Neural cell (in vitro differentiated cells): ENCODE measurements around the gene CDK17. TPM values are rescaled to one million over a fixed set of nuclear protein-coding genes. Genes with fewer than 3 reads are reported as not detected.

Source experiments
- H2AFZ ChIP-seq: fragments of 200-600, 300-800 bp; sonication (generic), shearing (Covaris generic); 2 replicates; pipeline ENCODE4 v1.6.0; 2014; ENCODE audit warnings: low read depth, mild to moderate bottlenecking, antibody characterized with exemption, low read length, moderate library complexity
- H3F3A ChIP-seq: fragments of 200-600 bp; shearing (Covaris generic); 2 replicates; pipeline ENCODE4 v1.6.1; 2016; ENCODE audit warnings: mild to moderate bottlenecking, moderate library complexity, mixed read lengths, antibody characterized with exemption, low read length; ENCODE audit not compliant: insufficient read depth, poor library complexity, severe bottlenecking
- H3K27ac ChIP-seq: fragments of 200-600, 300-800 bp; sonication (generic), shearing (Covaris generic); 2 replicates; pipeline ENCODE4 v1.5.1; 2014; ENCODE audit warnings: mild to moderate bottlenecking, low read length, moderate library complexity
- H3K27me3 ChIP-seq: fragments of 300-800, 200-600 bp; sonication (generic), shearing (Covaris generic); 2 replicates; pipeline ENCODE4 v1.6.0; 2014; ENCODE audit warnings: mild to moderate bottlenecking, low read depth, low read length, moderate library complexity; ENCODE audit not compliant: insufficient read depth
- H3K36me3 ChIP-seq: fragments of 300-800, 200-600 bp; sonication (generic), shearing (Covaris generic); 2 replicates; pipeline ENCODE4 v1.5.1; 2014; ENCODE audit warnings: mild to moderate bottlenecking, antibody characterized with exemption, low read length, moderate library complexity; ENCODE audit not compliant: insufficient read depth
- H3K4me2 ChIP-seq: fragments of 300-800, 200-600 bp; sonication (generic), shearing (Covaris generic); 2 replicates; pipeline ENCODE4 v1.6.0; 2014; ENCODE audit warnings: mild to moderate bottlenecking, low read length
- H3K4me3 ChIP-seq: fragments of 300-800, 200-600 bp; sonication (generic), shearing (Covaris generic); 2 replicates; pipeline ENCODE4 v1.5.1; 2014; ENCODE audit warnings: mild to moderate bottlenecking, low read length, moderate library complexity
- H3K79me2 ChIP-seq: fragments of 200-600 bp; shearing (Covaris generic); replicated peaks from 2 replicates; pipeline ENCODE4 v1.6.0; 2014; ENCODE audit warnings: mild to moderate bottlenecking, low read length, moderate library complexity; ENCODE audit not compliant: insufficient read depth
- H3K9ac ChIP-seq: fragments of 300-800, 200-600 bp; sonication (generic), shearing (Covaris generic); 2 replicates; pipeline ENCODE4 v1.6.1; 2016; ENCODE audit warnings: mild to moderate bottlenecking, low read length, mixed read lengths
- H3K9me2 ChIP-seq: fragments of 200-600 bp; shearing (Covaris generic); 2 replicates; pipeline ENCODE4 v1.6.1; 2016; ENCODE audit warnings: mild to moderate bottlenecking, low read length, mixed read lengths; ENCODE audit not compliant: insufficient read depth
- H3K9me3 ChIP-seq: fragments of 200-600, 300-800 bp; sonication (generic), shearing (Covaris generic); 2 replicates; pipeline ENCODE4 v1.6.1; 2016; ENCODE audit warnings: mild to moderate bottlenecking, mixed run types, low read length, moderate library complexity, mixed read lengths
- H4K20me1 ChIP-seq: fragments of 200-600 bp; shearing (Covaris generic); 2 replicates; pipeline ENCODE4 v1.6.1; 2016; ENCODE audit warnings: mild to moderate bottlenecking, mixed run types; ENCODE audit not compliant: insufficient read depth
- EP300 ChIP-seq: fragments of 450-650 bp; conservative IDR thresholded peaks from 2 replicates; pipeline ENCODE4 v1.6.1; 2014; ENCODE audit warnings: antibody characterized with exemption, mild to moderate bottlenecking, moderate library complexity; ENCODE audit not compliant: poor library complexity, severe bottlenecking
- EZH2 ChIP-seq: fragments of 200-600, 300-800 bp; shearing (Covaris generic), sonication (generic); IDR thresholded peaks from 2 replicates; pipeline ENCODE4 v1.6.1; 2014; ENCODE audit warnings: antibody characterized with exemption, low read length, borderline replicate concordance, mild to moderate bottlenecking; ENCODE audit not compliant: insufficient read depth, poor library complexity, severe bottlenecking
- MXI1 ChIP-seq: fragments of 450-650 bp; conservative IDR thresholded peaks from 2 replicates; pipeline ENCODE4 v1.6.1; 2014; ENCODE audit warnings: antibody characterized with exemption, mild to moderate bottlenecking; ENCODE audit not compliant: poor library complexity, severe bottlenecking
- POLR2AphosphoS5 ChIP-seq: IDR thresholded peaks from 2 replicates; pipeline ENCODE4 v1.6.1; 2012
- RAD21 ChIP-seq: fragments of 450-650 bp; conservative IDR thresholded peaks from 2 replicates; pipeline ENCODE4 v1.6.1; 2014; ENCODE audit warnings: antibody characterized with exemption, mild to moderate bottlenecking, moderate library complexity
- SMC3 ChIP-seq: fragments of 450-650 bp; conservative IDR thresholded peaks from 2 replicates; pipeline ENCODE4 v1.6.1; 2014; ENCODE audit warnings: antibody characterized with exemption, mild to moderate bottlenecking, moderate library complexity; ENCODE audit not compliant: poor library complexity
- TAF1 ChIP-seq: IDR thresholded peaks from 2 replicates; pipeline ENCODE4 v1.6.1; 2012; ENCODE audit warnings: low read depth
- polyA plus RNA-seq: library from polyadenylated mRNA; depleted of rRNA; stranded (reverse); fragments of >200 nt; gene quantifications from 2 replicates; pipeline ENCODE4 v1.2.3, GENCODE V29; 2014
- TF ChIP-seq, protein P1 (sequence below): IDR thresholded peaks from 2 replicates; pipeline ENCODE4 v1.6.1; 2012; ENCODE audit warnings: borderline replicate concordance
- TF ChIP-seq, protein P2 (sequence below): fragments of 450-650 bp; IDR thresholded peaks from 2 replicates; pipeline ENCODE4 v1.5.1; 2014; ENCODE audit warnings: antibody characterized with exemption, mild to moderate bottlenecking, moderate library complexity; ENCODE audit not compliant: poor library complexity, severe bottlenecking

Gene CDK17
- polyA plus RNA-seq, 1 donor from 2014 or later = 119 TPM

GRCh38 chr12:96271469-96272199 is 128.6 kb downstream of the CDK17 start:
- Histone ChIP-seq H3K4me2 (no peak overlapping the region), H3K9me2 (no peaks in the 10 kb centered on the region), H3K36me3 (no peaks in the 10 kb centered on the region), H3K9me3 (no peaks in the 10 kb centered on the region), H3F3A (no peaks in the 10 kb centered on the region), H2AFZ (no peak overlapping the region), H3K4me3 (no peak overlapping the region), H3K9ac (no peak overlapping the region), H3K27ac (no peak overlapping the region), H3K79me2 (no peaks in the 10 kb centered on the region), H3K27me3 (no peaks in the 10 kb centered on the region), H4K20me1 (no peaks in the 10 kb centered on the region)
- TF ChIP-seq EP300 = no peak
- TF ChIP-seq TAF1 = no peak
- TF ChIP-seq, protein P1, sequence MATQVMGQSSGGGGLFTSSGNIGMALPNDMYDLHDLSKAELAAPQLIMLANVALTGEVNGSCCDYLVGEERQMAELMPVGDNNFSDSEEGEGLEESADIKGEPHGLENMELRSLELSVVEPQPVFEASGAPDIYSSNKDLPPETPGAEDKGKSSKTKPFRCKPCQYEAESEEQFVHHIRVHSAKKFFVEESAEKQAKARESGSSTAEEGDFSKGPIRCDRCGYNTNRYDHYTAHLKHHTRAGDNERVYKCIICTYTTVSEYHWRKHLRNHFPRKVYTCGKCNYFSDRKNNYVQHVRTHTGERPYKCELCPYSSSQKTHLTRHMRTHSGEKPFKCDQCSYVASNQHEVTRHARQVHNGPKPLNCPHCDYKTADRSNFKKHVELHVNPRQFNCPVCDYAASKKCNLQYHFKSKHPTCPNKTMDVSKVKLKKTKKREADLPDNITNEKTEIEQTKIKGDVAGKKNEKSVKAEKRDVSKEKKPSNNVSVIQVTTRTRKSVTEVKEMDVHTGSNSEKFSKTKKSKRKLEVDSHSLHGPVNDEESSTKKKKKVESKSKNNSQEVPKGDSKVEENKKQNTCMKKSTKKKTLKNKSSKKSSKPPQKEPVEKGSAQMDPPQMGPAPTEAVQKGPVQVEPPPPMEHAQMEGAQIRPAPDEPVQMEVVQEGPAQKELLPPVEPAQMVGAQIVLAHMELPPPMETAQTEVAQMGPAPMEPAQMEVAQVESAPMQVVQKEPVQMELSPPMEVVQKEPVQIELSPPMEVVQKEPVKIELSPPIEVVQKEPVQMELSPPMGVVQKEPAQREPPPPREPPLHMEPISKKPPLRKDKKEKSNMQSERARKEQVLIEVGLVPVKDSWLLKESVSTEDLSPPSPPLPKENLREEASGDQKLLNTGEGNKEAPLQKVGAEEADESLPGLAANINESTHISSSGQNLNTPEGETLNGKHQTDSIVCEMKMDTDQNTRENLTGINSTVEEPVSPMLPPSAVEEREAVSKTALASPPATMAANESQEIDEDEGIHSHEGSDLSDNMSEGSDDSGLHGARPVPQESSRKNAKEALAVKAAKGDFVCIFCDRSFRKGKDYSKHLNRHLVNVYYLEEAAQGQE = no peak
- no peak for TF ChIP-seq RAD21
- no peak for TF ChIP-seq EZH2
- TF ChIP-seq MXI1 = no peak
- no peak for TF ChIP-seq SMC3
- TF ChIP-seq, protein P2, sequence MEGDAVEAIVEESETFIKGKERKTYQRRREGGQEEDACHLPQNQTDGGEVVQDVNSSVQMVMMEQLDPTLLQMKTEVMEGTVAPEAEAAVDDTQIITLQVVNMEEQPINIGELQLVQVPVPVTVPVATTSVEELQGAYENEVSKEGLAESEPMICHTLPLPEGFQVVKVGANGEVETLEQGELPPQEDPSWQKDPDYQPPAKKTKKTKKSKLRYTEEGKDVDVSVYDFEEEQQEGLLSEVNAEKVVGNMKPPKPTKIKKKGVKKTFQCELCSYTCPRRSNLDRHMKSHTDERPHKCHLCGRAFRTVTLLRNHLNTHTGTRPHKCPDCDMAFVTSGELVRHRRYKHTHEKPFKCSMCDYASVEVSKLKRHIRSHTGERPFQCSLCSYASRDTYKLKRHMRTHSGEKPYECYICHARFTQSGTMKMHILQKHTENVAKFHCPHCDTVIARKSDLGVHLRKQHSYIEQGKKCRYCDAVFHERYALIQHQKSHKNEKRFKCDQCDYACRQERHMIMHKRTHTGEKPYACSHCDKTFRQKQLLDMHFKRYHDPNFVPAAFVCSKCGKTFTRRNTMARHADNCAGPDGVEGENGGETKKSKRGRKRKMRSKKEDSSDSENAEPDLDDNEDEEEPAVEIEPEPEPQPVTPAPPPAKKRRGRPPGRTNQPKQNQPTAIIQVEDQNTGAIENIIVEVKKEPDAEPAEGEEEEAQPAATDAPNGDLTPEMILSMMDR = no peak
- no peak for TF ChIP-seq POLR2AphosphoS5

GRCh38 chr12:96266238-96266637 is 134.0 kb downstream of the CDK17 start:
- Histone ChIP-seq H3K79me2 (no peaks in the 10 kb centered on the region), H3K4me3 (no peak overlapping the region), H4K20me1 (no peaks in the 10 kb centered on the region), H3K9ac (no peak overlapping the region), H3F3A (no peaks in the 10 kb centered on the region), H3K36me3 (no peaks in the 10 kb centered on the region), H3K4me2 (no peak overlapping the region), H3K9me3 (no peaks in the 10 kb centered on the region), H2AFZ (no peak overlapping the region), H3K27ac (no peak overlapping the region), H3K9me2 (no peaks in the 10 kb centered on the region), H3K27me3 (no peaks in the 10 kb centered on the region)
- TF ChIP-seq EP300 (no peak), POLR2AphosphoS5 (no peak), SMC3 (no peak), MXI1 (no peak), EZH2 (no peak), RAD21 (no peak)
- TF ChIP-seq, protein P1 = no peak
